Lower lobe of right lung (tissue), 2 donors: ENCODE results near the gene DNASE1L1. TPM values are rescaled to one million over a fixed set of nuclear protein-coding genes. Genes with fewer than 3 reads are reported as not detected.

Experiments used
- ATAC-seq, 2 donors: fragments of 200-7000 bp; cut with Tn5 transposase; one replicate each; pipeline ENCODE4 v1.9.1; 2020 to 2022; ENCODE audit warnings: mild to moderate bottlenecking in 2 of 2, moderate library complexity in 2 of 2
- DNase-seq: peaks from one replicate; pipeline ENCODE4 v3.0.0-alpha.2; 2020
- H3K27ac ChIP-seq: fragments of 200-600 bp; one replicate; pipeline ENCODE4 v1.8.0; 2022
- H3K27me3 ChIP-seq: fragments of 200-600 bp; one replicate; pipeline ENCODE4 v1.8.0; 2022; ENCODE audit warnings: low read depth
- H3K36me3 ChIP-seq: fragments of 200-600 bp; one replicate; pipeline ENCODE4 v1.8.0; 2022; ENCODE audit warnings: mild to moderate bottlenecking
- H3K4me1 ChIP-seq: fragments of 200-600 bp; one replicate; pipeline ENCODE4 v1.8.0; 2022
- H3K4me3 ChIP-seq: fragments of 200-600 bp; one replicate; pipeline ENCODE4 v1.8.0; 2022; ENCODE audit warnings: mild to moderate bottlenecking
- H3K9me3 ChIP-seq: fragments of 200-600 bp; one replicate; pipeline ENCODE4 v1.8.0; 2022
- CTCF ChIP-seq: fragments of 200-600 bp; IDR thresholded peaks from one replicate; pipeline ENCODE4 v1.8.0; 2022; ENCODE audit warnings: antibody characterized with exemption, mild to moderate bottlenecking
- intact Hi-C: fragments of 100-400 bp; cut with DNase I; formaldehyde crosslinking; loops from one replicate; pipeline ENCODE4 v1.11.0; 2022
- total RNA-seq: library from RNA; stranded (reverse); fragmentation: NEBNext Ultra II Directional; extraction: Animal tissue kit (Norgen Biotek cat#: 25700); gene quantifications from one replicate; pipeline ENCODE4 v1.2.1, GENCODE V29; 2021
- donor health status: DM: no; HTN: yes; CAD: no; lungs with severe emphysema.

The DNASE1L1 gene
- total RNA-seq, 1 donor from 2014 or later: 36.1 TPM

DNA sequence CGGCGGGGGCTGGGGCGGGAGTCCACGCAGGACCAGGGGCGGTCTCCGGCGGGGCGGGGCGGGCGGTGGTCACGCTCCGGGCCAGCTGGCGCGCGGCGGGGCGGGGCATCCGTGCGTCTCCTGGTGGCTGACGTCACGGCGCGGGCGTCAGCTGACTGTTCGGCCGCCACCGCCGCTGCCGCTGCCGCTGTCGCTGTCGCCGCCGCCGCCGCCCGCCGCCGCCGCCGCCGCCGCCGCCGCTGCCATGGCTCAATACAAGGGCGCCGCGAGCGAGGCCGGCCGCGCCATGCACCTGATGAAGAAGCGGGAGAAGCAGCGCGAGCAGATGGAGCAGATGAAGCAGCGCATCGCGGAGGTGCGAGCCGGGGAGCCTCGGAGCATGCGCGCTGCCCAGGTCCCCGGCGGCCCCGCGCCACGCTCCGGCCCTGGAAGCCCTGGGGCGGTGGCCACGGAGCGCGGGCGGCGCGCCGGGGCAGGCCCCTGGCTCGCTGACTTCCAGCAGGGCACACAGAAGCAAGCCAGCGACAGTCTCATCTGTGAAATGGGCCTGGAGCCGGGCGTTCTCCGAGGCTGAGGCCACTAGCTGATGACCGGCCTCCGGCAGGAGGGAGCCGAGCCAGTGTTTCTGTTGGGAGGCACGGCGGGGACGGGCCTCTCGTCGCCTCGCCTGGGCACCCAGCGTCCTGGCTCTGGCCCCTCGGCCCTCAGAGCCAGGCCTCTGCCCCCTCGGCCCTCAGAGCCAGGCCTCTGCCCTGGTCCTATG, 35.1 kb upstream of the DNASE1L1 start, which contains the start of gene FAM50A:
Gene FAM50A, plus strand, starts transcription at position 150 of the 763 bp plus-strand sequence. Its CDS starts 95 bp downstream, at position 245.
- ATAC-seq (peak; percentile 89 to 93), DNase-seq (peak; percentile 87)
- H3K9me3 ChIP-seq: no peaks in the 10 kb centered on the region
- H3K27ac ChIP-seq: peak within 1 kb of the TSS; percentile 76
- intact Hi-C loops: no loop called here
- no peak for TF ChIP-seq CTCF
- H3K36me3 ChIP-seq: peaks cover 48% of the 10 kb centered on the region
- peak within 1 kb of the TSS; percentile 67 for H3K4me3 ChIP-seq
- H3K27me3 ChIP-seq: no peaks in the 10 kb centered on the region
- H3K4me1 ChIP-seq: peaks cover 13% of the 10 kb centered on the region

DNA sequence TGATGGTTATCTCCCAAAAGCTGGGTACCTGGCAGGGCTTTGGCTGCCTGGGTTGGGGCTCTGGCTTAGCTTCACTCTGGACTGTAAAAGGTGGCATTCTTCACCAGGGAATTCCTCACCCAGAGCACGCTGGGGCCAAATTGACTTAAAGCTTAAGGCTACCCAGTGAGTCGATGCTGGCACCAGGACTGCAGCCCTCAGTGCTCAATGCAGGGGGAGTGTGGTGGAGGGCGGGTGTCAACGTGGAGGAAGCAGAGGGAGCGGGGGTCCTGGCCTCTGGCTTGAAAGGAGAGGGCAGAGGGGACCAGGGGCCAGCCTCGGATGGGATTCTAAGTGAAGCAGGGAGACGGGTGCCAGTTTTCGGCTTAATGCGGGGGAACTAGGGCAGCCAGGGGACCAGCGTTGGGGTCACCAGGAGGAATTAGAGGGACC, 34.4 kb upstream of the DNASE1L1 start:
- Histone ChIP-seq H3K4me3 (peak overlapping the region; percentile 67), H3K4me1 (peaks cover 17% of the 10 kb centered on the region), H3K27ac (peak overlapping the region; percentile 67), H3K27me3 (no peaks in the 10 kb centered on the region), H3K9me3 (no peaks in the 10 kb centered on the region), H3K36me3 (peaks cover 41% of the 10 kb centered on the region)
- TF ChIP-seq CTCF: no peak
- ATAC-seq (peak; percentile 5 to 7), DNase-seq (no peak)
- intact Hi-C loops: no loop called here

DNA sequence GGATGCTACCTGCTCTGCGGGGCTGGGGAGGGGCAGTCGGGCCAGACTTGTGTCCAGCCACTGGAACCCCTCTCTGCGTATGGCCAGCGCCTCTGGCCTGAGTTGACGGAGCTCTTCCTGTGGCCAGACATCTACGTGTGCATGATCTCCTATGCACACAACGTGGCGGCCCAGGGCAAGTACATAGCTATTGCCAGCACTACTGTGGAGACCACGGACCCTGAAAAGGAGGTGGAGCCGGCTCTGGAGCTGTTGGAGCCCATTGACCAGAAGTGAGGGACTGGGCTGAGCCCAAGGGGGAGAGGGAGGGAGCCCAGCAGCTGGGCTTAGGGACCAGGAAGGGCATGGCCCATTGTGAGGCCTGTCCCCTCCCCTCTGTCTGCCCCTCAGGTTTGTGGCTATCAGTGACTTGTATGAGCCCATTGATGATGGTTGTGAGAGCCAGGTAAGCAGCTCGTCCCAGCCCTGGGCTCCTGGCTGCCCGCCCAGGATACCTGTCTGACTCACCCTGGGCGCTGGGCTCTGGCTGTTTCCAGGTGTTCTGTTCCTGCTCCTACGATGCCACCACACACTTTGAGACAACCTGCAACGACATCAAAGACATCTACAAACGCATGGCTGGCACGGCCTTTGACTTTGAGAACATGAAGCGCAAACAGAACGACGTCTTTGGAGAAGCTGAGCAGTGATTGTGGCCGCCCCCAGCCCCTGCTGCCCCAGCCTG, 33.1 kb upstream of the DNASE1L1 start:
- Histone ChIP-seq H3K27ac (no peak overlapping the region), H3K4me3 (no peak overlapping the region), H3K9me3 (no peaks in the 10 kb centered on the region), H3K27me3 (no peaks in the 10 kb centered on the region), H3K36me3 (peaks cover 32% of the 10 kb centered on the region), H3K4me1 (peaks cover 21% of the 10 kb centered on the region)
- TF ChIP-seq CTCF: no peak
- intact Hi-C loops: no loop called here
- DNase-seq (no peak), ATAC-seq (no peak)

DNA sequence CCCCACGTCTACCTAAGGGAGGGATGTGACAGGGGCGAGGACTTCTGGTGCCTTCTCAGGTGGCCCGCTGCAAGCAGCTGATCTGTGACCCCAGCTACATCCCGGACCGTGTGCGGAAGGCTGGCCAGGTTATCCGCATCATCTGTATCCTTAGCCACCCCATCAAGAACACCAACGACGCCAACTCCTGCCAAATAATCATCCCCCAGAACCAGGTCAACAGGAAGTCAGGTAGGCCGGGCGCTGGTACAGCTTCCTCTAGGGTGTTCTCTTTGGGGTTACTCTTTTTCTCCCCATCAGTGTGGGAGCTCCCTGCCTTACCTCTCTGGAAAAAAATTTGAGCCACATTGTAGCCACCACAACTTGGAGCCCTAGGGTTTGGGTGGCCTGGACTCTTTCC, 32.5 kb upstream of the DNASE1L1 start:
- intact Hi-C loops: no loop called here
- ATAC-seq (no peak), DNase-seq (no peak)
- Histone ChIP-seq H3K27ac (no peak overlapping the region), H3K9me3 (no peaks in the 10 kb centered on the region), H3K27me3 (no peaks in the 10 kb centered on the region), H3K4me3 (no peak overlapping the region), H3K4me1 (peaks cover 21% of the 10 kb centered on the region), H3K36me3 (peaks cover 32% of the 10 kb centered on the region)
- no peak for TF ChIP-seq CTCF

GRCh38 chrX:154440623-154441357, 31.7 kb upstream of the DNASE1L1 start:
- Histone ChIP-seq H3K36me3 (peaks cover 32% of the 10 kb centered on the region), H3K4me1 (peaks cover 24% of the 10 kb centered on the region), H3K9me3 (no peaks in the 10 kb centered on the region), H3K4me3 (no peak overlapping the region), H3K27ac (no peak overlapping the region), H3K27me3 (no peaks in the 10 kb centered on the region)
- intact Hi-C loops: no loop called here
- TF ChIP-seq CTCF: no peak
- no peak for DNase-seq
- ATAC-seq: no peak
